Measurements from ENCODE around the gene STAC3. TPM values are rescaled to one million over a fixed set of nuclear protein-coding genes. Genes with fewer than 3 reads are reported as not detected.

The STAC3 gene
- total and polyA plus RNA-seq, 2 of the 8 experiments (the other 6 are each of a cell fraction or from before 2014, with no cell fraction given), result 0.70 to 1.3 TPM

GRCh38 chr12:57207731-57208630 is 43.0 kb downstream of the STAC3 start (continued):
- TF ChIP-seq RAD21 (IDR thresholded peaks at IDR 0.05 in 1 of 2, conservative IDR thresholded peaks at IDR 0.05 in 1 of 2; ENCODE audit: low read depth in 2 of 2, low read length in 2 of 2) (no peak), RBBP5 (IDR thresholded peaks at IDR 0.05; ENCODE audit: borderline replicate concordance, low read depth, low read length) (no peak), CEBPB (IDR thresholded peaks at IDR 0.05; ENCODE audit: low read depth, low read length) (no peak), SRF (IDR thresholded peaks at IDR 0.05; ENCODE audit: low read depth, low read length) (no peak), SIRT6 (IDR thresholded peaks at IDR 0.05; ENCODE audit: low read length) (no peak), SP2 (IDR thresholded peaks at IDR 0.05; ENCODE audit: low read length) (no peak), CBX5 (IDR thresholded peaks at IDR 0.05; ENCODE audit: low read depth, low read length) (no peak), SP1 (IDR thresholded peaks at IDR 0.05; ENCODE audit: low read depth, low read length) (no peak), BCL11A (IDR thresholded peaks at IDR 0.05; ENCODE audit: low read depth in 2 of 2, low read length in 2 of 2) (no peak), EZH2 (IDR thresholded peaks at IDR 0.05; ENCODE audit: low read depth, low read length, severe bottlenecking) (no peak), ASH2L (IDR thresholded peaks at IDR 0.05; ENCODE audit: low read length) (no peak)
